HEK293 (cell line): Measurements from ENCODE around the gene SPECC1.

Source experiments
- KLF10 ChIP-seq: fragments of 450-650 bp; IDR thresholded peaks from 2 replicates; pipeline ENCODE4 v1.5.1; 2018; ENCODE audit warnings: missing biosample characterization, mild to moderate bottlenecking, missing genetic modification characterization
- KLF17 ChIP-seq: fragments of 450-650 bp; formaldehyde crosslinking; IDR thresholded peaks from 2 replicates; pipeline ENCODE4 v1.5.1; 2016; ENCODE audit warnings: missing biosample characterization, missing genetic modification characterization
- MZF1 ChIP-seq: fragments of 450-650 bp; formaldehyde crosslinking; IDR thresholded peaks from 2 replicates; pipeline ENCODE4 v1.5.1; 2017; ENCODE audit warnings: missing biosample characterization, missing genetic modification characterization, borderline replicate concordance
- PRDM10 ChIP-seq: fragments of 450-650 bp; formaldehyde crosslinking; IDR thresholded peaks from 2 replicates; pipeline ENCODE4 v1.5.1; 2016; ENCODE audit warnings: missing biosample characterization, missing genetic modification characterization
- REPIN1 ChIP-seq: fragments of 450-650 bp; formaldehyde crosslinking; IDR thresholded peaks from 2 replicates; pipeline ENCODE4 v1.5.1; 2017; ENCODE audit warnings: missing biosample characterization, missing genetic modification characterization, low read depth
- YY2 ChIP-seq: fragments of 450-650 bp; formaldehyde crosslinking; IDR thresholded peaks from 2 replicates; pipeline ENCODE4 v1.5.1; 2016; ENCODE audit warnings: missing biosample characterization, missing genetic modification characterization
- ZFP69B ChIP-seq: fragments of 450-650 bp; formaldehyde crosslinking; IDR thresholded peaks from 2 replicates; pipeline ENCODE4 v1.5.1; 2016; ENCODE audit warnings: missing biosample characterization, missing genetic modification characterization
- ZNF223 ChIP-seq: fragments of 450-650 bp; formaldehyde crosslinking; IDR thresholded peaks from 2 replicates; pipeline ENCODE4 v1.5.1; 2016; ENCODE audit warnings: missing biosample characterization, missing genetic modification characterization
- ZNF404 ChIP-seq: fragments of 450-650 bp; formaldehyde crosslinking; IDR thresholded peaks from 2 replicates; pipeline ENCODE4 v1.5.1; 2017; ENCODE audit warnings: missing biosample characterization, missing genetic modification characterization
- ZNF423 ChIP-seq: fragments of 450-650 bp; formaldehyde crosslinking; IDR thresholded peaks from 2 replicates; pipeline ENCODE4 v1.5.1; 2016; ENCODE audit warnings: missing biosample characterization, missing genetic modification characterization
- ZNF488 ChIP-seq: fragments of 450-650 bp; formaldehyde crosslinking; IDR thresholded peaks from 2 replicates; pipeline ENCODE4 v1.5.1; 2016; ENCODE audit warnings: missing biosample characterization, missing genetic modification characterization
- ZNF529 ChIP-seq: fragments of 450-650 bp; formaldehyde crosslinking; IDR thresholded peaks from 2 replicates; pipeline ENCODE4 v1.5.1; 2017; ENCODE audit warnings: missing genetic modification characterization, missing biosample characterization; ENCODE audit not compliant: insufficient replicate concordance
- ZNF549 ChIP-seq: fragments of 450-650 bp; IDR thresholded peaks from 2 replicates; pipeline ENCODE4 v1.5.1; 2018; ENCODE audit warnings: missing biosample characterization, missing genetic modification characterization, mild to moderate bottlenecking, inconsistent platforms, moderate library complexity
- ZNF747 ChIP-seq: fragments of 450-650 bp; formaldehyde crosslinking; IDR thresholded peaks from 2 replicates; pipeline ENCODE4 v1.5.1; 2016; ENCODE audit warnings: missing biosample characterization, missing genetic modification characterization
- ZNF777 ChIP-seq: fragments of 450-650 bp; formaldehyde crosslinking; IDR thresholded peaks from 2 replicates; pipeline ENCODE4 v1.5.1; 2017; ENCODE audit warnings: missing biosample characterization, missing genetic modification characterization, borderline replicate concordance
- ZNF785 ChIP-seq: fragments of 450-650 bp; formaldehyde crosslinking; IDR thresholded peaks from 2 replicates; pipeline ENCODE4 v1.5.1; 2016; ENCODE audit warnings: missing biosample characterization, missing genetic modification characterization
- ZSCAN18 ChIP-seq: fragments of 450-650 bp; formaldehyde crosslinking; IDR thresholded peaks from 2 replicates; pipeline ENCODE4 v1.5.1; 2016; ENCODE audit warnings: missing biosample characterization, missing genetic modification characterization
- TF ChIP-seq, protein P1 (sequence below): fragments of 450-650 bp; formaldehyde crosslinking; IDR thresholded peaks from 2 replicates; pipeline ENCODE4 v1.5.1; 2017; ENCODE audit warnings: missing biosample characterization, missing genetic modification characterization
- TF ChIP-seq, protein P2 (sequence below): fragments of 450-650 bp; formaldehyde crosslinking; IDR thresholded peaks from 2 replicates; pipeline ENCODE4 v1.5.1; 2017; ENCODE audit warnings: missing biosample characterization, missing genetic modification characterization
- TF ChIP-seq, protein P3 (sequence below): fragments of 450-650 bp; formaldehyde crosslinking; IDR thresholded peaks from 2 replicates; pipeline ENCODE4 v1.5.1; 2016; ENCODE audit warnings: missing biosample characterization, missing genetic modification characterization
- TF ChIP-seq, protein P4 (sequence below): fragments of 450-650 bp; formaldehyde crosslinking; IDR thresholded peaks from 2 replicates; pipeline ENCODE4 v1.5.1; 2016; ENCODE audit warnings: missing biosample characterization, missing genetic modification characterization, borderline replicate concordance
- TF ChIP-seq, protein P5 (sequence below): fragments of 450-650 bp; formaldehyde crosslinking; IDR thresholded peaks from 2 replicates; pipeline ENCODE4 v1.5.1; 2017; ENCODE audit warnings: missing biosample characterization, missing genetic modification characterization

SPECC1 gene

DNA sequence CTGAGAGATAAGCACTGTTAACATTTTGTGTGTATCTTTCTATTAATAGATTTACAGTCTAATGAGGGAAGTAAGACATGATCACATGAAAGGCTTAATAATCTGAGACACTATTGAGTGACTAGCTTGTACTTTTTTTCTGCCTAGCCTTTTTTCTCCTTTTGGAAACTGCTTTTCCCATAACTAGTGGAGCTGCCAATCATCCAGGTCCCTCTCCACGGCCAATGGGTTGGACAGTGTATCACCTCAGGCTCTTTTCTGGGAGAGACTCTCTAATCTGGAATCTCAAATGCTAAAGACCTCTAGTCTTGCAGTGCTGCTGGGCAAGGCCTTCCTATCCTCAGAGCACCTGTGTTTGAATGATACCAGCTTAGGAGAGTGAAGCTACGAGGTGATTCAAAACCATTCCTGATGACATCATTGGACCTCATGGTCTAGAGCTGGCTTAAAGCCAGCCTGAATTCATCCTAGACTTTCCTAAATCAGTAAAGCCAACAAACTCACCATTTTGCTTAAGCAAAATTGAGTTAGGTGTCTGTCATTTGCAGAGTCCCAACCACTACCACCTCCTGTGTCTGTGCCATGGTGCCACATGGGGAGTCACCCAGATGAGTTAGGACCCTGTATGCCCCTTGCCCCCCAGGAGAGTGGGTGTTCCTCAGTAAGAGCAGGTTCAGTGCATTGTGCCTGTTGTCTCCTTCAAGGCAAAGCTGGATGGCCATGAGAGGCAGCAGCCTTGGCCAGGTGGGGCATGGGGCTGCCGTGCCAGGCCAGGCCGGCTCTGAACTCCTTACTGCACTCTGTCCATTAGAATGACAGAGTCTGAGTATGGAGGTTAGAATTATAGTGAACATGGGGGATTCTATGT lies 62.9 kb downstream of the SPECC1 start (continued):
- TF ChIP-seq, protein P1, sequence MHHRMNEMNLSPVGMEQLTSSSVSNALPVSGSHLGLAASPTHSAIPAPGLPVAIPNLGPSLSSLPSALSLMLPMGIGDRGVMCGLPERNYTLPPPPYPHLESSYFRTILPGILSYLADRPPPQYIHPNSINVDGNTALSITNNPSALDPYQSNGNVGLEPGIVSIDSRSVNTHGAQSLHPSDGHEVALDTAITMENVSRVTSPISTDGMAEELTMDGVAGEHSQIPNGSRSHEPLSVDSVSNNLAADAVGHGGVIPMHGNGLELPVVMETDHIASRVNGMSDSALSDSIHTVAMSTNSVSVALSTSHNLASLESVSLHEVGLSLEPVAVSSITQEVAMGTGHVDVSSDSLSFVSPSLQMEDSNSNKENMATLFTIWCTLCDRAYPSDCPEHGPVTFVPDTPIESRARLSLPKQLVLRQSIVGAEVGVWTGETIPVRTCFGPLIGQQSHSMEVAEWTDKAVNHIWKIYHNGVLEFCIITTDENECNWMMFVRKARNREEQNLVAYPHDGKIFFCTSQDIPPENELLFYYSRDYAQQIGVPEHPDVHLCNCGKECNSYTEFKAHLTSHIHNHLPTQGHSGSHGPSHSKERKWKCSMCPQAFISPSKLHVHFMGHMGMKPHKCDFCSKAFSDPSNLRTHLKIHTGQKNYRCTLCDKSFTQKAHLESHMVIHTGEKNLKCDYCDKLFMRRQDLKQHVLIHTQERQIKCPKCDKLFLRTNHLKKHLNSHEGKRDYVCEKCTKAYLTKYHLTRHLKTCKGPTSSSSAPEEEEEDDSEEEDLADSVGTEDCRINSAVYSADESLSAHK = no peak
- TF ChIP-seq ZNF423 (no peak), ZNF785 (tag by site-specific recombination) (no peak; the same call in 1 of the 2 replicates), ZNF529 (no peak), PRDM10 (tag by site-specific recombination) (no peak), ZFP69B (tag by site-specific recombination) (no peak), KLF10 (tag by site-specific recombination) (no peak), REPIN1 (no peak), ZNF223 (tag by site-specific recombination) (no peak), ZNF747 (tag by site-specific recombination) (no peak), ZNF777 (tag by site-specific recombination) (no peak), ZNF549 (tag by site-specific recombination) (no peak), YY2 (tag by site-specific recombination) (no peak), ZSCAN18 (tag by site-specific recombination) (no peak), MZF1 (no peak), KLF17 (no peak), ZNF488 (tag by site-specific recombination) (no peak), ZNF404 (no peak)
- TF ChIP-seq, protein P2, sequence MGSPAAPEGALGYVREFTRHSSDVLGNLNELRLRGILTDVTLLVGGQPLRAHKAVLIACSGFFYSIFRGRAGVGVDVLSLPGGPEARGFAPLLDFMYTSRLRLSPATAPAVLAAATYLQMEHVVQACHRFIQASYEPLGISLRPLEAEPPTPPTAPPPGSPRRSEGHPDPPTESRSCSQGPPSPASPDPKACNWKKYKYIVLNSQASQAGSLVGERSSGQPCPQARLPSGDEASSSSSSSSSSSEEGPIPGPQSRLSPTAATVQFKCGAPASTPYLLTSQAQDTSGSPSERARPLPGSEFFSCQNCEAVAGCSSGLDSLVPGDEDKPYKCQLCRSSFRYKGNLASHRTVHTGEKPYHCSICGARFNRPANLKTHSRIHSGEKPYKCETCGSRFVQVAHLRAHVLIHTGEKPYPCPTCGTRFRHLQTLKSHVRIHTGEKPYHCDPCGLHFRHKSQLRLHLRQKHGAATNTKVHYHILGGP = no peak
- TF ChIP-seq, protein P3, sequence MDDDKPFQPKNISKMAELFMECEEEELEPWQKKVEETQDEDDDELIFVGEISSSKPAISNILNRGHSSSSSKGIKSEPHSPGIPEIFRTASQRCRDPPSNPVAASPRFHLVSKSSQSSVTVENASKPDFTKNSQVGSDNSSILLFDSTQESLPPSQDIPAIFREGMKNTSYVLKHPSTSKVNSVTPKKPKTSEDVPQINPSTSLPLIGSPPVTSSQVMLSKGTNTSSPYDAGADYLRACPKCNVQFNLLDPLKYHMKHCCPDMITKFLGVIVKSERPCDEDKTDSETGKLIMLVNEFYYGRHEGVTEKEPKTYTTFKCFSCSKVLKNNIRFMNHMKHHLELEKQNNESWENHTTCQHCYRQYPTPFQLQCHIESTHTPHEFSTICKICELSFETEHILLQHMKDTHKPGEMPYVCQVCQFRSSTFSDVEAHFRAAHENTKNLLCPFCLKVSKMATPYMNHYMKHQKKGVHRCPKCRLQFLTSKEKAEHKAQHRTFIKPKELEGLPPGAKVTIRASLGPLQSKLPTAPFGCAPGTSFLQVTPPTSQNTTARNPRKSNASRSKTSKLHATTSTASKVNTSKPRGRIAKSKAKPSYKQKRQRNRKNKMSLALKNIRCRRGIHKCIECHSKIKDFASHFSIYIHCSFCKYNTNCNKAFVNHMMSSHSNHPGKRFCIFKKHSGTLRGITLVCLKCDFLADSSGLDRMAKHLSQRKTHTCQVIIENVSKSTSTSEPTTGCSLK = no peak
- TF ChIP-seq, protein P4, sequence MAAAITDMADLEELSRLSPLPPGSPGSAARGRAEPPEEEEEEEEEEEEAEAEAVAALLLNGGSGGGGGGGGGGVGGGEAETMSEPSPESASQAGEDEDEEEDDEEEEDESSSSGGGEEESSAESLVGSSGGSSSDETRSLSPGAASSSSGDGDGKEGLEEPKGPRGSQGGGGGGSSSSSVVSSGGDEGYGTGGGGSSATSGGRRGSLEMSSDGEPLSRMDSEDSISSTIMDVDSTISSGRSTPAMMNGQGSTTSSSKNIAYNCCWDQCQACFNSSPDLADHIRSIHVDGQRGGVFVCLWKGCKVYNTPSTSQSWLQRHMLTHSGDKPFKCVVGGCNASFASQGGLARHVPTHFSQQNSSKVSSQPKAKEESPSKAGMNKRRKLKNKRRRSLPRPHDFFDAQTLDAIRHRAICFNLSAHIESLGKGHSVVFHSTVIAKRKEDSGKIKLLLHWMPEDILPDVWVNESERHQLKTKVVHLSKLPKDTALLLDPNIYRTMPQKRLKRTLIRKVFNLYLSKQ (tag by site-specific recombination) = no peak
- TF ChIP-seq, protein P5, sequence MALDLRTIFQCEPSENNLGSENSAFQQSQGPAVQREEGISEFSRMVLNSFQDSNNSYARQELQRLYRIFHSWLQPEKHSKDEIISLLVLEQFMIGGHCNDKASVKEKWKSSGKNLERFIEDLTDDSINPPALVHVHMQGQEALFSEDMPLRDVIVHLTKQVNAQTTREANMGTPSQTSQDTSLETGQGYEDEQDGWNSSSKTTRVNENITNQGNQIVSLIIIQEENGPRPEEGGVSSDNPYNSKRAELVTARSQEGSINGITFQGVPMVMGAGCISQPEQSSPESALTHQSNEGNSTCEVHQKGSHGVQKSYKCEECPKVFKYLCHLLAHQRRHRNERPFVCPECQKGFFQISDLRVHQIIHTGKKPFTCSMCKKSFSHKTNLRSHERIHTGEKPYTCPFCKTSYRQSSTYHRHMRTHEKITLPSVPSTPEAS (tag by site-specific recombination) = no peak
